GM18868 (cell line): ENCODE data around the gene GTF2I.
"Not testable (repeated sequence)": the region's sequence is repeated elsewhere in the genome, so short reads cannot be mapped to it uniquely, and the experiment has no call there.

ENCODE experiments used
- ATAC-seq: cut with Tn5 transposase; IDR thresholded peaks from one replicate; pipeline ENCODE4 v1.9.1; 2021; ENCODE audit warnings: mild to moderate bottlenecking, moderate library complexity; ENCODE audit not compliant: unreplicated experiment

GTF2I gene

DNA sequence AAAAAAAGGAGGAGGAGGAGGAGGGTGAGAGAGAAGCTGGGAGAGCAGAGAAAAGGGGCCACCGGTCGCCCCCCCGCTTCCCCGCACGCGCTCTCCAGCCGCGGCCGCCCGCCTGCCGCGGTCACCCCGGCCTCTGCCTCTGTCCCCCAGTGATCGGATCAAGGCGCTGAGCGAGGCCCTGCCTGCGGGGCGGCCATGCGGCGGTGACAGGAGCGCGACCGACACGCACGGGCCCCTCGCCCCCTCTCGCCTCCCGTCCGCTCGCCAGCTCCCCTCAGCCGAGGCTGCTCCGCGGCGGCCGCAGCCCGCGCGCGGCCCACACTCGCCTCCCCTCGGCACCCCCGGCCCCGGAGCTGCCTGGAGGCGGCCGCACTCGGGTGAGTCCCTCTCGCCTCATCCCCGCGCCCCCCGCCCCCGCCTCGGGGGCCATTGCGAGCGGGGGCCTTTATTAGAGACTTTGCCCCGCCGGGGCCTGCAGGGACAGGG lies at the start of gene GTF2I:
TSS of gene GTF2I (plus strand) at position 27 of the 486 bp plus-strand sequence. CDS start 31,411 bp downstream, outside the sequence.
- ATAC-seq, result peak; percentile 5

- ATAC-seq, result no peak
Measured at GRCh38 chr7:74612015-74612829, 45.3 kb upstream of the GTF2I start.

DNA sequence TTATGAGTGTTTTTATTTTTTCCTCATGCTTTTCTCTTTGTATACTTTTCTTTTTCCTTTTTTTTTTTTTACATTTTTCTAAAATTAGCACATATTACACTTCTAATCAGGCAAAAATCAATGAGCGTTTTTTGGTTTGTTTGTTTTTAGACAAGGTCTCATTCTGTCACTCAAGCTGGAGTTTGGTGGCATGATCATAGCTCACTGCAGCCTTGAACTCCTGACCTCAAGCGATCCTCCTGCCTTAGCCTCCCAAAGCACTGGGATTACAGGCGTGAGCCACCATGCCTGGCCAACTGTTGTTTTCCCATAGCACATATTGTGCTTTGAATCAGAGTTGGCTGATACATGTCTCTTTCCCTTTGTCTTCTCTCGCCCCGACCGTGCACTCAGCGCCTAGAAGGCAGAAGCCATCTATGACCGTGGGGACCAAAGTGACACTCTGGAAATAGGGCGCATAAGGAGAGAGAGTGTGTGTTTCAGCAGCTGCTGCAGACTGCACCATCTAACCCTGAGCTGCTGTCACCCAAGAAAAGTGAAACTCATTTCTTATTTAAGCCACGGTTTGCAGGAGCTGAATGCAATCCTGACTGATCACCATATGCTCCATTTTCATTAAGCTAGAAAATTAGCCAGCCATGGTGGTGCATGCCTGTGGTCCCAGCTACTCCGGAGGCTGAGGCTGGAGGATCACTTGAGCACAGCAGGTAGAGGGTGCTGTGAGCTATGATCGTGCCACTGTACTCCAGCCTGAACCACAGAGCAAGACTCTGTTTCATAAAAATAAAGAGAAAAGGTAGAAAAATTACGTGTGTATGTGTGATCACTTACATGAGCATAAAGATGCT lies 41.4 kb upstream of the GTF2I start:
- no peak for ATAC-seq

- ATAC-seq, result no peak
Measured at GRCh38 chr7:74617180-74617744, 40.3 kb upstream of the GTF2I start.

- no peak for ATAC-seq
Measured at GRCh38 chr7:74619235-74619860, 38.2 kb upstream of the GTF2I start.

- no peak for ATAC-seq
Measured at GRCh38 chr7:74622228-74622749, 35.2 kb upstream of the GTF2I start.

- ATAC-seq, result no peak
Measured at GRCh38 chr7:74623135-74623534, 34.4 kb upstream of the GTF2I start.

DNA sequence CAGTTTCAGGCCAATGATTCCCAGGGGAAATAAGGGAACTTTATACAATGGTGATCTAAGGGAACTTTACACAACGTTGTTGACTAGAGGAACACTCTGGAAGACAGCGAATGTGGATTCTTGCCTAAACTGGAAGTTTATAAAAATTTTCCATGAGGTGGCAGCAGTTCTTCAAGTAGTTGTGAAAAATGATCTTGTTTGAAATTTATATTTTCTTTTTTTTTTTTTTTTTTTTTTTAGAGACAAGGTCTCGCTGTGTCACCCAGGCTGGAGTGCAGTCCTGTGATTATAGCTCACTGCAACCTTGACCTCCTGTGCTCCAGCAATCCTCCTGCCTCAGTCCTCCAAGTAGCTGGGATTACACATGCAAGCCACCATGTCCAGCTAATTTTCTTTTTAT lies 32.1 kb upstream of the GTF2I start:
- ATAC-seq, result no peak

DNA sequence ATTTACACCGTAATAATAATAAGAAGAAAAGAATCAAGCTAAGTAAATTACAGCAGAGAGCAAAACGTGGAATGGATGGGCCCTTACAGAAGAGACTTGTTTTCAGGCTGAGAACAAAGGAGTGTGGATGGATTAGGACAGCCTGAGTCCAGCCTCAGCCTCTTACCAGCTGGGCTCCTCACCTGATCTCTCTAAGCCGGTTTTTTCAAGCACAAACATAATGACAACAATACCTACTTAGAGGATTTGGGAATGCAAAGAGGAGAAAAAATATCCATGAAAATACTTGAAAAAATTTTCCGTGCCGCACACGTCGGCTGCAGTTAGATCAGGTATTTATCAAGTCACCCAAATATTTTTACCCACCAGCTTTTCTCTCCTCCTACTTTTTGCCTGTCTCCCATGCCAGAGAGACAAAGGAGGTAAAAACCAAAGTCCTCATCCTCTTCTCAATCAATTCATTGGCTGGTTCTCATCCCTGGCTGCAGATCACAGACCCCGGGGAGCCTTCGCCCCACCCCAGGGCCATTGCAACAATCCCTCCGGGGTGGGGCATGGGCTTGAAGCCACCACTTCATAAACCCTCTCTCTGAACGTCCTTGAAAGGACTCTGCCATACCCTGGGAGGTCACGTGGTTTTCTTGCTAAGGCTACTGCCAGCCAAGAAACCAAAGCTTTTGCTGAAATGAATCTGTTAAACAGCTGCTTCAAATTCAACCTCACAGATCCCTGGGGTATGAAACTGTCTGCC lies 29.7 kb upstream of the GTF2I start:
- ATAC-seq, result no peak

DNA sequence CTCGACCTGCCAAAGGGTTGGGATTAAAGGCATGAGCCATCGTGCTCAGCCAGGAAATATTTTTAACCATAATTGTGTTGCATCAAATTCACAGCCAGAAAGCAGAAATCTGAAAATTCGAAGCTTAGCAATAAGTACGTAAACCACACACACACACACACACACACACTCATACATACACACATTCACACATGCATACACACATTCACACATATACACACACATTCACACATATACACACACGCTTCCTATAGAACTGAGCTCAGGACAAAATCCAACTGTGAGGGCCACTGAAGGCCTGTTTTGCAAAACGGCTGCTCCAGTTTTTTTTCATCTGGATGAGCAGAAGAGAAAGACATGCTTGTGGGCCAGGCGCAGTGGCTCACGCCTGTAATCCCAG lies 25.0 kb upstream of the GTF2I start:
- no peak for ATAC-seq

DNA sequence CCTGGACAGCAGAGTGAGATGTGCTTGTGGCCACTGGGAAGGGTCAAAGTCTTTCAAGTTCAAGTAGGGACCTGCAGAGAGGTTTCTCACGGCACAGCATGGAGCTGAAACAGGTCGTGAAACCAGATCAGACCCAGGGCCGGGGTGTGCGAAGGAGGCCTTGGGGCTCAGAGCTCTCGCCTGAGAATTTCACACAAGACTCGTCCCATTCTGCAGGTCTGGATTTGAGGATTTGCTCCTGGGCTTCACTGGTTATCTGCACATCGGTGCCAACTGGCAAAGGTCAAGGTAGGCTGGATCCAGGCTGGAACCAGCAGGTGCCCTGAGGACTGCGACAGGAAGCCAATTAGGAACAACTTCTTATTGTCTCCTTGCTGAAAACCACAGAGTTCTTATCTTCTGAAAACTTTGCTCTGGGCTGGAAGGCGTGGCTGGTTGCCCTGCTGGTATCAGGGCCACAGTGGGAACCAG lies 24.0 kb upstream of the GTF2I start:
- no peak for ATAC-seq

- no peak for ATAC-seq
Measured at GRCh38 chr7:74637745-74638144, 19.8 kb upstream of the GTF2I start.

- peak; percentile 88 for ATAC-seq
Measured at GRCh38 chr7:74650055-74650454, 7.5 kb upstream of the GTF2I start.

DNA sequence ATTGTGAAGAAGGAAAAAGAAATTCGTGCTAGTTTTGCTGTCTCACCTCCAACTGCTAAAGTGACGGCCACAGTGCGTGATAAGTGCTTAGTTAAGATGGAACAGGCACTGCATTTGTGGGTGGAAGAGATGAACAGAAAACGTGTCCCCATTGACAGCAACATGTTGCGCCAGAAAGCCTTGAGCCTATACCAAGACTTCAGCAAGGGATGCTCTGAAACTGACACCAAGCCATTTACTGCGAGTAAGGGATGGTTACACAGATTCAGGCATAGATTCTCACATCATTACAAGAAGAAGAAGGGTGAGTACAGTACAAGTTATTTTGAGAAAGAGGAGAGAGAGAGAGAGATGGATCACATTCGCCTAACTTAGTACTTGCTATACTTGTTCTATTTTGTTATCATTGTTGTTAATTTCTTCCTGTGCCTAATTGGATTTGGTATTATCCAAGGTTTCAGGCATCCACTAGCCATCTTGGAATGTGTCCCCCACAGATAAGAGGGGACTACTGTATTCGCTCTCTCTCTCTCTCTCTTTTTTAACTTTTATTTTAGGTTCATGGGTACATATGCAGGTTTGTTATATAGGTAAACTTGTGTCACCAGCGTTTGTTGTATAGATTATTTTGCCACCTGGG lies 6.9 kb upstream of the GTF2I start:
- peak; percentile 67 for ATAC-seq

GRCh38 chr7:74651133-74651504 lies 6.4 kb upstream of the GTF2I start:
- not testable (repeated sequence) for ATAC-seq

GRCh38 chr7:74653686-74654181 lies 3.8 kb upstream of the GTF2I start:
- no peak for ATAC-seq

DNA sequence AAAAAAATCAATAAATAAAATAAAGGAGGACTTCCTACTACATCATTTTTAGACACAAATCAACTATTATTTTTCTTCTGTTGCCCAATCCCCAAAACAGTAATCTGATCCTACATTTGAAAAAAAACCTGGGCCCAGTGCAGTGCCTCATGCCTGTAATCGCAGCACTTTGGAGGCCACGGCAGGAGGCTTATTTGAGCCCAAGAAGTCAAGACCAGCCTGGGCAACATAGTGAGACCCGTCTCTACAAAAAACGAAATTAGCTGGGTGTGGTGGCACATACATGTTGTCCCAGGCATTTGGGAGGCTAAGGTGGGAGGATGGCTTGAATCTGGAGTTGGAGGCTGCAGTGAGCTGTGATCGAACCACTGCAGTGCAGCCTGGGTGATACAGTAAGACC lies 2.7 kb upstream of the GTF2I start:
- ATAC-seq, result no peak

DNA sequence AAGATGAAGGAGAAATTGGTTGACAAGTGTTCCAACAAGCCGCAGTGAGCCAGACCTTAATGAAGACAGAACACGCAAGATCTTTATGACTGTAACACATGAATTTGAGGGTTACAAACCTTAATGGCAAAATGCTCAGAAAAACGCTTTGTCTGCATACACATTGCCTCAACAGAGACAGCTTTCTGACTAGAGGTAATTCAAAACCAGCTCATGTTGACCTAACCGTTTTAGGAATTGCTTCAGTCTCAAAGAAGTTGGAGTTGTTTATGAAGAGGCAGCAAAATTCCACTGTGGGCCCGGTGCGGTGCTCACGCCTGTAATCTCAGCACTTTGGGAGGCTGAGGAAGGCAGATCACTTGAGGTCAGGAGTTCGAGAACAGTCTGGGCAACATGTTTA lies 2.2 kb upstream of the GTF2I start:
- ATAC-seq, result no peak

DNA sequence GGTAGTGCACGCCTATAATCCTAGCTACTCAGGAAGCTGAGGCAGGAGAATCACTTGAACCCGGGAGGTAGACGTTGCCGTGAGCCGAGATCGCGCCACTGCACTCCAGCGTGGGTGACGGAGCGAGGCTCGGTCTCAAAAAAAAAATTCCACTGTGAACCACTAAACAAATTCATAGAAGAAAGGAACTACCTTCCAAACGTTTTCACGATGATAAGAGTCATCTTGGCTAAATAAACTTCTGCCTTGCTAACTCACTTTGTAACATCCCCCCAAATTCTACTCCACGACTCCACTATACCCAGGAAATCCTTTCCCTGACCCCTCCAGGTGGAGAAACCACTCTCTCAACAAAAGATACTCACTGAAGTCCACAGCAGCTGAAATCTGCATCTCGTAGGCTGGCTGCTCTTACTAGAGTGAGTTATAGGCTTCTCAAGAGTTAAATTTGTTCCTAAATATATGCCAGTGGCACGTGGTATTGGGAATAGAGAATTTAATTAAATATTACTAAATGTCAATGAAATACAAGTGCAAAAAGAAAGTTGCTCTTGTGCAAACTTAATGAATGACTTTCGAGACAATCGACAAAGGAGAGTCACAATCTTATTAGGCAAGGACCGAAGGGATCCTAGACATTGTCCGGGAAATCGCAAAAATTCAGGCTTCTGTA lies 1.6 kb upstream of the GTF2I start:
- ATAC-seq, result no peak
